Stimulated activated CD4-positive, alpha-beta T cell treated with anti-CD3 and anti-CD28 coated beads, Interleukin-1b, Interleukin-23, amount 100 ng/mL, for 24 hours (primary cell): Measurements from ENCODE around the gene OR10H1.
"Not testable (repeated sequence)": the region's sequence is repeated elsewhere in the genome, so short reads cannot be mapped to it uniquely, and the experiment has no call there.

ENCODE experiments used
- DNase-seq, 4 experiments: peaks; one replicate each; pipeline ENCODE4 v3.0.0-alpha.2; 2020; ENCODE audit warnings: low read depth in 4 of 4, low spot score in 1 of 4

The OR10H1 gene

GRCh38 chr19:15829306-15829698, 13.8 kb upstream of the OR10H1 start:
- DNase-seq, result no peak

DNA sequence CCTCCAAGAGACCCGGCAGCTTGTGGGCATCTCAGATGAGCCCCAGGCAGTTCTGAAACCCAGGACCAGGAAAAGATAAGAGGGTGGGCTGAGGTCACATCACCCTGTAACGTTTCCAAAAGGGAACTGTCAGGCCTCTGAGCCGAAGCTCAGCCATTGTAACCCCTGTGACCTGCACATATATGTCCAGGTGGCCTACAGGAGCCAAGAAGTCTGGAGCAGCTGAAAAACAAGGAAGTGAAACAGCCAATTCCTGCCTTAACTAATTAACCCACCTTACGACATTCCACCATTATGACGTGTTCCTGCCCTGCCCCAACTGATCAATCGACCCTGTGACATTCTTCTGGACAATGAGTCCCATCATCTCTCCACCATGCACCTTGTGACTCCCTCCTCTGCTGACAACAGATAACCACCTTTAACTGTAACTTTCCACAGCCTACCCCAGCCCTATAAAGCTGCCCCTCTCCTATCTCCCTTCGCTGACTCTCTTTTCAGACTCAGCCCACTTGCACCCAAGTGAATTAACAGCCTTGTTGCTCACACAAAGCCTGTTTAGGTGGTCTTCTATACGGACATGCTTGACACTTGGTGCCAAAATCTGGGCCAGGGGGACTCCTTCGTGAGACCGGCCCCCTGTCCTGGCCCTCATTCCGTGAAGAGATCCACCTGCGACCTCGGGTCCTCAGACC, 13.3 kb upstream of the OR10H1 start:
- DNase-seq, result not testable (repeated sequence)

DNA sequence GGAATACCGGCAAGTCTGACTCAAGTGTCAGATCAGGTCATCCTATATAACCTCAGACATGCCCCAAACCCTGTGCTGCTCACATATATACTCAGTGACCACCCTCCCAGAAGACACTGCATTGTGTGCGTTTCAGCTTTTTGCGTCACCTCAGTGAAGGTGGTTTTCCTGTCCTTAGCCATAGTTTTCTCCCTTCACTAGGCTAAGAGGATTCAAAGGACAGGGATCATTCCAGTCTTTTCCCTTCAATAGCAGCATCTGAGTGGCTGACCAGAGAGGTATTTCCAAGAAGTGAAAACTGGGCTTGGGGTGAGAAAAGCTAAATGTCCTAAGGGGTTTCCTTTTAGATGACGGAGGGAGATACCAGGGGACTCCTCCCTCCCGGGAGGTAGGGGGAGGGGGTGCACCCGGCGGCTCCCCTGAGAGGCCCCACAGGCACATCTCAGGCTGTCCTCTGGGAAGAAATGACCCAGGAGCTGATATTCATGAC, 12.7 kb upstream of the OR10H1 start:
- no peak for DNase-seq

GRCh38 chr19:15825753-15826152, 10.3 kb upstream of the OR10H1 start:
- no peak for DNase-seq

GRCh38 chr19:15820646-15821045, 5.2 kb upstream of the OR10H1 start:
- no peak for DNase-seq

DNA sequence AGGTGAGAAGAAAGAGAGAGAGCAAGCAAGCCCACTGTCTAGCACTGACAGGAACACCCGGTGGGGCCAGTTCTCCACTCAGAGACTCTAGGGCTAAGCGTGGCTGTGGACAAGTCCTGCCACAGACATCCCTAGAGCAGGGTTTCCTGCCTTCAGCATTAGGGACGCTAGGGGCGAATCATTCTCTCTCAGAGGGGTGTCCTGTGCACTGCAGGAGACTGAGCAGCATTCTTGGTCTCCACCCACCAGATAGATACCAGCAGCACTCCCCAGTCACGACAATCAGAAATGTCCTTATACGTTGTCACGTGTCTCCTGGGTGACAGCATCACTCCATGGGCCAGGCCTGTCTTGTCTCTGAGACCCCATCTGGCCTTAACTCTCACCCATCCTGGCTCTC, 1.5 kb downstream of the OR10H1 start:
- DNase-seq, result no peak

GRCh38 chr19:15812060-15812722, 3.3 kb downstream of the OR10H1 start:
- DNase-seq, result no peak

- DNase-seq, result no peak
Measured at GRCh38 chr19:15811476-15811875, 4.0 kb downstream of the OR10H1 start.

- no peak for DNase-seq
Measured at GRCh38 chr19:15810335-15810734, 5.1 kb downstream of the OR10H1 start.

DNA sequence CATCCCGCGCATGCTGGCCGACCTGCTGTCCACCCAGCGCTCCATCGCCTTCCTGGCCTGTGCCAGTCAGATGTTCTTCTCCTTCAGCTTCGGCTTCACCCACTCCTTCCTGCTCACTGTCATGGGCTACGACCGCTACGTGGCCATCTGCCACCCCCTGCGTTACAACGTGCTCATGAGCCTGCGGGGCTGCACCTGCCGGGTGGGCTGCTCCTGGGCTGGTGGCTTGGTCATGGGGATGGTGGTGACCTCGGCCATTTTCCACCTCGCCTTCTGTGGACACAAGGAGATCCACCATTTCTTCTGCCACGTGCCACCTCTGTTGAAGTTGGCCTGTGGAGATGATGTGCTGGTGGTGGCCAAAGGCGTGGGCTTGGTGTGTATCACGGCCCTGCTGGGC, 21.2 kb downstream of the OR10H1 start:
- not testable (repeated sequence) for DNase-seq

DNA sequence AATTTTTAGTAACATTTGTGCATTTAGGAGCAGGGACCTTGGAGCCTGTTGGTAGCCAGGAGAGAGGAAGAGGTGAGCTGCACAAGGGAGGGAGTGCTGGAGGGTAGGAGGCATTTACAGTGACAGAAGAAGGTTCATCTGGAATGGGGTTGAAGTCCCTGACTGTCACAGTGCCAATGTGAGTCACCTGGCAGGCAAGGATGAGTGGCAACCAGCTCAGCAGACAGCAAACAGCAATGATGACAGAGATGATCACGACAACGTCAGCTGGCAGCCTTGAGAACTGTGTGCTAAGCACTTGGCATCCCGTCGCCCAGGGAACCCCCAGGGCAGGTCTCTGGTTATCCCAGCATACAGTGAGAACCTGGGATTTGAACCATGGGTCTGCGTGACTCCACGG, 25.4 kb downstream of the OR10H1 start:
- DNase-seq, result no peak

DNA sequence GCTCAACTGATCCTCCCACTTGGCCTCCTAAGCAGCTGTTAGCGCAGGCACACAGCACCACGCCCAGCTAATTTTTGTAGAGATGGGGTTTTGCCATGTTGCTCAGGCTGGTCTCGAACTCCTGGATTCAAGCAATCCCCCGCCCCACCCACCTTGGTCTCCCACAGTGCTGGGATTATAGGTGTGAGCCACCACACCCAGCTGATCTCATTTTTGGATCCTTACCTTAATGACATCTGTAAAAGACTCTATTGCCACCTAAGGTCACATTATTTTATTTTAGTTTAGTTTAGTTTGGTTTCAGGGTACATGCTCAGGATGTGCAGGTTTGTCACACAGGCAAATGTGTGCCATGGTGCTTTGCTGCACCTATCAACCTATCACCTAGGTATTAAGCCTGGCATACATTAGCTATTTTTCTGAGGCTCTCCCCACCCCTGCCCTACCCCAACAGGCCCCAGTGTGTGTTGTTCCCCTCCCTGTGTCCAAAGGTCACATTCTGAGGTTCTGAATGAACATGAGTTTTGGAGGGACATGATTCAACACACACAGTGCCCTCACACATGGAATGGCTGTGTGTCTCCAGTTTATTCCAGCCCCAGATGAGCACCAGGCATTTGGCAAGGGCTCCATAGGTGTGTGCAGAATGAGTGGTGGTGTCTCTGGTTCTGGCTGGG, 26.7 kb downstream of the OR10H1 start:
- no peak for DNase-seq

DNA sequence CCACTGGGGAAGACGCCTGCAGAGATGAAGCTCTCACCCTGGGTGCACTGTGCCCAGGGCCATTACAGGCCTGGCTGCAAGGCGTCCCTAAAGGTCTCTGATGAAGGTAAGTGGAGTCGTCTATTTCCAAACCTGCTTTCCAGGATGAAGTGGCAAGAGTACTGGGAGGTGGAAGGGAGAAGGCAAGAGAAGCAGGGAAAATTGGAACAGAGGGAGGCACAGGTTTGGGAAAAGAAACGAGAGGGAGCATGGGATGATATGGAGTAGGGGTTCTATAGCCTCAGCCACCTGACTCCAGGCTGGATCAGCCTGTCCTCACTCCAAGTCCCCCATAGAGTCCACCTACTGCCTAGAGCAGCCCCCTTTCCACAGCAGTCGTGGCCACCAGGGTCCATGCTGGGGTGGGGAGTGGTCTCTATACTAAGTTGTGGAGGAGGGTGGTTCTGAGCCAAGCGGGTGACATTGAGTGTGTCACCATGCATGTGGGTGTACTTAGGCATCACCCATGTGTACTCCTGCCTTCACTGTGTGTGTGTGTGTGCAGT, 27.8 kb downstream of the OR10H1 start, which contains the start of gene OR10H5:
Gene OR10H5 (plus strand): TSS at position 51 of the 545 bp plus-strand sequence. CDS start 6,388 bp downstream, outside the sequence.
- no peak for DNase-seq

DNA sequence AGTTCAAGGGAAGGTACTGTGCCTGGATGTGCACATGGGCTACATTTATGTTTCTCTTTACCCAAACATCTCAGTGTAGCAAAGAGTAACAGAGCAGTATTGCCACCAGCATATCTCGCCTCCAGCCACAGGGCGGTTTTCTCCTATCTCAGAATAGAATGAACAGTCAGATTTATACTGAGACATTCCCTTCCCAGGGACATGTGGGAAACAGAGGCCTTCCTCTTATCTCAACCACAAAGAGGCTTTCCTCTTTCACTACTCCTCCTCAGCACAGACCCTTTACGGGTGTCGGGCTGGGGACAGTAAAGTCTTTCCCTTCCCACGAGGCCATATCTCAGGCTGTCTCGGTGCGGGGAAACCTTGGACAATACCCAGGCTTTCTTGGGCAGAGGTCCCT, 32.6 kb downstream of the OR10H1 start:
- DNase-seq, result not testable (repeated sequence)

DNA sequence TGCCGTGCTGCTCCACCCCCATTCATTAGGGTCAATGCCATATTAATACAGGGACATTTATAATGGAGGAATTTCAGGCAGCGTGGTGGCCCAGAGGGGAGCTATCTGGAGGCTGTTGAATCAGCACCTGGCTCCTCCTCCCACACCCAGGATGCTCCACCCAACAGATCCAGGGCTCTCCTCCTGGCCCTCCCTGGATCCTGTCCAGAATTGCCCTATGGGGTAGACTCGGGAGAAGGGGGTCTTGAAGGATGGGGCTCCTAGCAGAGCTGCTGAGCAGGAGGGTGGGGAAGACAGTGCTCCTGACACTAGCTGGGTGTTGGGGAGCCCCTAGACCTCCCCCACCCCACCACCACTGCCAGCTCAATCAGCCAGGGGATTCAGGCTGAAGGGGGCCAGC, 33.3 kb downstream of the OR10H1 start:
- DNase-seq, result no peak

GRCh38 chr19:15781661-15782060, 33.8 kb downstream of the OR10H1 start:
- no peak for DNase-seq

- no peak for DNase-seq
Measured at GRCh38 chr19:15780610-15781418, 34.6 kb downstream of the OR10H1 start.

DNA sequence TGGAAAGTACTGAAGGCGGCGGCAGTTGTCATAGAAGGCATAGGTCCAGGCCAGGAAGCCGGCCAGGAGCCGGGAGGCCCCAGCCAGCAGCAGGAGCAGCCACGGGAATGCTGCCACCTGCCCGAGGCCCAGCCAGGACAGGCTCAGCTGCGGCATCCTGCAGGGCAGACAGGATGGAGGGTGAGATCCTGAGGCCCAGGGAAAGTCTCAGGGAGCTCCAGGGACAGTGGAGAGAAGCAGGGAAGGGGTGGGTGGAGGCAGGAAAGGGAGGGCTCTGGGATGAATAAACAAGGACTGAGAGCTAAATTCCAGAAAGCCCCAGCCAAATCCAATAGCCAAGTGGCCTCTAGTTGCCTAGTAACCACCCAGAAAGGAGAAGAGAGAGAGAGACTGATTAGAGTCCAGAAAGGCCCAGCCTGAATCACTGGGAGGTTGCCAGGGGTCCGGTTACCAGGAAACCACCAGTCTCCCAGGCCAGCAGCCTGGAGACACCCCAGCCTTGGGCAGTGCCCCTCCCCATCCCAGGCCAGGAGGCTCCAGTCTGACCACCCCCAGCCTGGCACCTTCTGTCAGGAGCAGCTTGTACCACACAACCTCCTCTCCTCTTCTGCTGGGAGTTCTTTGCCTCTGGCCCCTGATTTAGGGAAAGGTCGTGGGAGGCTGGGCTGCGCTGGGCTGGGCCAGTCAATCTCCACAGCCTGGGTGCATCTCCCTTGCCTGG, 35.5 kb downstream of the OR10H1 start:
- no peak for DNase-seq

DNA sequence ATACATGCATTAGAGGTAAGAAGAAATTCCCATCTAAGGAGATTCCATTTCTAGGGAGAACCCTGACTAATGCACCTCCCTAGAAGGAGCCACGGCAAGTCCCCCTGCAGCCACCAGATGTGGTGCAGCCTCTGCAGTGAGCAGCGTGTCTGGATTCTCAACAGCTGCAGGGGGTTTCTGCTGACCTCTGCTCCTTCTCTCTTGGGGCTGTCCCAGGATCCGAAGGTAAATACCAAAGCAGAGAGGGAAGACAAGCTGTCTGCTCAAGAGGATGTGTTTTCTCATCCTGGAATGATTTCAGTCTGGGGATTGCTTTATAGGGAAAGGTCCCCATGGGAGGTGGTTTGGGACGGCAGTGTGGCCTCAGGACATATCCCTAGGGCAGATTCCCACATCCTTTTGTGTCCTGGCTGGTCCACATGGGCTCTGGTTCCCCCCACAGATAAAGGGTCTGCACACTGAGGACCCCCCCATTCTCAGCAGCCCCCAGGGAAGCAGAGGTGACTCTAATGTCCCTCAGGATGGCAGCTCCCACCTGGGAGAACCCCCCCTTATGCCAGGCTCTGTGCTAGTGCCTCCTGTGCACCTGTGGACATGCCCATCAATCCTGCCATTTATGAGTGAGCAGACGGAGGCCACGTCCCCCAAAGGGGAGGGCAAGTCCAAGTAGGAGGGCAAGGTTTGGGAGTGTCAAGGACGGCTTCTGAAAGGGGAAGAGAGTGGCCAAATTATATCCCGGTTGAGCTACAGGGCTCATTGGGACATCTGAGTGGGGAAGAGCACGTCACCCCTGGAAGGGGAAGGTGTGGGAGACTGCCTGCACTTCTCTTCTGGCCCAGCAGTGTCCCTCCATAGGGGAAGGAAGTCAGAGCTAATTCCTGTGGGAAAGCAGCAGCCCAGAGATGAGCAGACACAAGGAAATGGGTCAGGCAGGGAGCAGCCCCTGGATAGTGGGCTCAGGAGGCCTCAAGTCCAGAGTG, 38.2 kb downstream of the OR10H1 start:
- no peak for DNase-seq
